Activated CD4-positive, alpha-beta T cell treated with anti-CD3 and anti-CD28 coated beads for 4 hours (primary cell): Measurements from ENCODE around the gene SNX33.
A peak's percentile ranks its signal among the peaks of the same experiment; 100 is the strongest.

Experiments used
- DNase-seq, 2 donors: peaks; one replicate each; pipeline ENCODE4 v3.0.0-alpha.2; 2020

SNX33 gene

GRCh38 chr15:75641603-75642002, 6.1 kb upstream of the SNX33 start:
- no peak for DNase-seq

GRCh38 chr15:75644376-75644775, 3.3 kb upstream of the SNX33 start:
- DNase-seq: no peak

GRCh38 chr15:75646112-75646943, 1.4 kb upstream of the SNX33 start:
- no peak for DNase-seq

GRCh38 chr15:75646944-75647364, 758 bp upstream of the SNX33 start:
- DNase-seq: peak in 1 of 2 donors; percentile 13

- DNase-seq: no peak
These were observed 666 bp downstream of the SNX33 start for GRCh38 chr15:75648156-75649000.

GRCh38 chr15:75649045-75649761, 1.5 kb downstream of the SNX33 start:
- DNase-seq: no peak

GRCh38 chr15:75649848-75650247, 2.1 kb downstream of the SNX33 start:
- no peak for DNase-seq

GRCh38 chr15:75650908-75651809, 3.4 kb downstream of the SNX33 start:
- no peak for DNase-seq

- DNase-seq: no peak
These were observed 4.3 kb downstream of the SNX33 start for GRCh38 chr15:75651810-75652543.

GRCh38 chr15:75653347-75653913, 5.7 kb downstream of the SNX33 start:
- no peak for DNase-seq

- no peak for DNase-seq
These were observed 6.6 kb downstream of the SNX33 start for GRCh38 chr15:75654201-75654907.

- no peak for DNase-seq
These were observed 8.2 kb downstream of the SNX33 start for GRCh38 chr15:75655931-75656330.

GRCh38 chr15:75656331-75656730, 8.6 kb downstream of the SNX33 start:
- DNase-seq: no peak

- DNase-seq: no peak
These were observed 9.1 kb downstream of the SNX33 start for GRCh38 chr15:75656813-75657212.

- no peak for DNase-seq
These were observed 11.5 kb downstream of the SNX33 start for GRCh38 chr15:75659141-75659771.

- DNase-seq: no peak
These were observed 12.4 kb downstream of the SNX33 start for GRCh38 chr15:75659928-75660645.

GRCh38 chr15:75661100-75661755, 13.5 kb downstream of the SNX33 start:
- DNase-seq: no peak

GRCh38 chr15:75661756-75662140, 14.0 kb downstream of the SNX33 start:
- DNase-seq: no peak
